Spleen (tissue), 11 donors: ENCODE results near the gene TBL1X. TPM values are rescaled to one million over a fixed set of nuclear protein-coding genes. Genes with fewer than 3 reads are reported as not detected.

ENCODE experiments used
- DNase-seq: peaks from one replicate; pipeline ENCODE4 v3.0.0-alpha.2; 2020
- H3K27ac ChIP-seq, 8 donors: fragments of 200-600 bp; sonication (generic) in 7 of 8; 1 replicate in 4 of 8; 2 replicates in 4 of 8; pipeline versions ENCODE4 v1.5.0 to v1.8.0; 2016 to 2021; ENCODE audit warnings: inconsistent platforms in 4 of 8, mild to moderate bottlenecking in 4 of 8, moderate library complexity in 1 of 8
- H3K27me3 ChIP-seq, 7 donors: fragments of 200-600 bp; sonication (generic) in 6 of 7; replicated peaks in 1 of 7; 1 replicate in 4 of 7; 2 replicates in 3 of 7; pipeline versions ENCODE4 v1.5.0 to v1.8.0; 2016 to 2021; ENCODE audit warnings: inconsistent platforms in 3 of 7, mild to moderate bottlenecking in 1 of 7
- H3K36me3 ChIP-seq, 6 donors: fragments of 200-600 bp; sonication (generic) in 5 of 6; 1 replicate in 4 of 6; 2 replicates in 2 of 6; pipeline versions ENCODE4 v1.5.0 to v1.8.0; 2016 to 2021; ENCODE audit warnings: inconsistent platforms in 2 of 6
- H3K4me1 ChIP-seq, 6 donors: fragments of 200-600 bp; sonication (generic) in 5 of 6; 1 replicate in 3 of 6; 2 replicates in 3 of 6; pipeline versions ENCODE4 v1.5.0 to v1.8.0; 2016 to 2021; ENCODE audit warnings: inconsistent platforms in 3 of 6
- H3K4me3 ChIP-seq, 8 donors: fragments of 200-600 bp; sonication (generic) in 7 of 8; 1 replicate in 4 of 8; 2 replicates in 4 of 8; pipeline versions ENCODE4 v1.5.0 to v1.8.0; 2016 to 2021; ENCODE audit warnings: inconsistent platforms in 4 of 8, mild to moderate bottlenecking in 4 of 8, moderate library complexity in 2 of 8
- H3K9me3 ChIP-seq, 8 donors: fragments of 200-600 bp; sonication (generic) in 7 of 8; 1 replicate in 4 of 8; 2 replicates in 4 of 8; pipeline versions ENCODE4 v1.5.0 to v1.8.0; 2016 to 2021; ENCODE audit warnings: inconsistent platforms in 4 of 8
- CTCF ChIP-seq, 11 experiments: fragments of 200-600 bp in 7 of 11; fragments of 450-650 bp in 4 of 11; sonication (generic) in 4 of 11; IDR thresholded peaks in 8 of 11; conservative IDR thresholded peaks in 3 of 11; 1 replicate in 7 of 11; 2 replicates in 4 of 11; pipeline versions ENCODE4 v1.4.0 to v1.8.0; 2016 to 2021; ENCODE audit warnings: antibody characterized with exemption in 11 of 11, inconsistent platforms in 4 of 11, mild to moderate bottlenecking in 1 of 11
- POLR2A ChIP-seq, 3 donors: fragments of 450-650 bp; IDR thresholded peaks; one replicate each; pipeline ENCODE4 v1.5.1; 2017; ENCODE audit warnings: antibody characterized with exemption in 3 of 3, mild to moderate bottlenecking in 1 of 3
- POLR2AphosphoS5 ChIP-seq, 3 donors: sonication (generic); formaldehyde crosslinking; IDR thresholded peaks; one replicate each; pipeline ENCODE4 v1.5.1; 2017; ENCODE audit warnings: antibody characterized with exemption in 3 of 3
- WGBS, 5 donors: extraction: QIAGEN DNeasy Blood & Tissue Kit in 3 of 5; methylation state at CpG; one replicate each; pipeline versions ENCODE4 v1.1.5 to v1.1.7; 2013 to 2018; 5-methylcytosine and 5-hydroxymethylcytosine counted together
- intact Hi-C: fragments of 100-400 bp; cut with DNase I; formaldehyde crosslinking; loops from one replicate; pipeline ENCODE4 v1.15.0; 2023; ENCODE audit warnings: low total_unique reads
- polyA plus RNA-seq, 3 donors: library from polyadenylated mRNA; stranded (reverse); fragments of 200-250 nt; gene quantifications; one replicate each; pipeline ENCODE4 v1.2.1, GENCODE V29; 2013
- total RNA-seq, 7 donors: library from RNA; depleted of rRNA in 3 of 7; stranded (reverse); fragments of >200 nt in 3 of 7; fragmentation: NEBNext Ultra II Directional in 4 of 7; extraction: Animal tissue kit (Norgen Biotek cat#: 25700) in 4 of 7; gene quantifications; one replicate each; pipeline versions ENCODE4 v1.1.0 to v1.2.1, GENCODE V29; 2016 to 2021
- donor health status: healthy with polysubstance abuse.
- donor health status: DM: no; HTN: no; CAD: no; lungs with moderate emphysema.
- donor health status: DM: no; HTN: no; CAD: no.
- donor health status: Bipolar disorder and iron deficiency.
- donor health status: healthy.
- donor health status: DM: no; HTN: no; CAD: no.
- donor health status: DM: yes; HTN: yes; CAD: no.

TBL1X gene
- total and polyA plus RNA-seq, 10 donors = 3.0 to 37.2 (median 21.4) TPM

DNA sequence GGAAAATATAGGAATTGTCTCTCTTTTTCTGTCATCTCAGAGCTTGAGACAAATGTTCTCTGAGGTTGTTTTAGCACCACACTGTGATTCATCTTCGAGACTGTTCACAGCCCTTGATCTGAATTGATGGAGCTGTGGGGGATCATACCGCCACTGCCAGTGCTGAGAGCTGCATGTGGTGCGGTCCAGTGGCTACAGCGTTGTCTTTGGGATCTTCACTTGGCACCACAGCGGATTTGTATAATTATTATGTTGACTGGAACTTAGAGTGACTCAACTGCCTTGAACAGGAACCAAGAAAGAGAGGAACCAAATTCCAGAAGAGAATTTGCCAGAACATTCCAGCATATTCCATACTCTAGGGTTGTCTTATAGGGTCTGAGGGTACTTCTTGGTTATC, 29.1 kb downstream of the TBL1X start:
- H3K27ac ChIP-seq = no peak overlapping the region
- no peak overlapping the region for H3K4me3 ChIP-seq
- TF ChIP-seq CTCF (IDR thresholded peaks at IDR 0.05 in 8 of 11, conservative IDR thresholded peaks at IDR 0.05 in 3 of 11) (no peak), POLR2AphosphoS5 (IDR thresholded peaks at IDR 0.05) (no peak), POLR2A (IDR thresholded peaks at IDR 0.05) (no peak)
- DNase-seq = no peak
- H3K9me3 ChIP-seq = no peaks in the 10 kb centered on the region
- intact Hi-C loops = no loop called here
- WGBS, 5 donors = 88 to 100% (median 94%) methylated on average over 5 of the region's 5 CpGs
- peaks cover 0 to 8% (median 0%) of the 10 kb centered on the region in 6 donors for H3K4me1 ChIP-seq
- no peaks in the 10 kb centered on the region for H3K27me3 ChIP-seq
- H3K36me3 ChIP-seq = peaks cover 0 to 7% (median 0%) of the 10 kb centered on the region in 6 donors

GRCh38 chrX:9494771-9495170, 29.9 kb downstream of the TBL1X start:
- H3K9me3 ChIP-seq = no peaks in the 10 kb centered on the region
- no peak overlapping the region for H3K27ac ChIP-seq
- peaks cover 0 to 7% (median 0%) of the 10 kb centered on the region in 6 donors for H3K36me3 ChIP-seq
- H3K4me3 ChIP-seq = no peak overlapping the region
- H3K4me1 ChIP-seq = peaks cover 0 to 8% (median 0%) of the 10 kb centered on the region in 6 donors
- no peak for DNase-seq
- intact Hi-C loops = no loop called here
- H3K27me3 ChIP-seq = no peaks in the 10 kb centered on the region
- WGBS, 5 donors = 55 to 68% (median 57%) methylated on average over 6 of the region's 6 CpGs
- no peak for TF ChIP-seq POLR2A (IDR thresholded peaks at IDR 0.05)
- TF ChIP-seq POLR2AphosphoS5 (IDR thresholded peaks at IDR 0.05) = no peak
- TF ChIP-seq CTCF (IDR thresholded peaks at IDR 0.05 in 8 of 11, conservative IDR thresholded peaks at IDR 0.05 in 3 of 11) = no peak

- DNase-seq = no peak
- peaks cover 0 to 7% (median 0%) of the 10 kb centered on the region in 6 donors for H3K36me3 ChIP-seq
- intact Hi-C loops = no loop called here
- TF ChIP-seq POLR2A (IDR thresholded peaks at IDR 0.05) (no peak), CTCF (IDR thresholded peaks at IDR 0.05 in 8 of 11, conservative IDR thresholded peaks at IDR 0.05 in 3 of 11) (no peak)
- peaks cover 0 to 8% (median 0%) of the 10 kb centered on the region in 6 donors for H3K4me1 ChIP-seq
- no peaks in the 10 kb centered on the region for H3K9me3 ChIP-seq
- 84 to 100% (median 94%) methylated on average over 9 to 10 of the region's 10 CpGs for WGBS, 5 donors
- no peak overlapping the region for H3K4me3 ChIP-seq
- H3K27me3 ChIP-seq = no peaks in the 10 kb centered on the region
- H3K27ac ChIP-seq = no peak overlapping the region
Observed at GRCh38 chrX:9495496-9495895, 30.6 kb downstream of the TBL1X start.

- intact Hi-C loops = no loop called here
- 65 to 92% (median 88%) methylated on average over 5 of the region's 5 CpGs for WGBS, 5 donors
- TF ChIP-seq CTCF (IDR thresholded peaks at IDR 0.05 in 8 of 11, conservative IDR thresholded peaks at IDR 0.05 in 3 of 11) = no peak
- no peak for TF ChIP-seq POLR2A (IDR thresholded peaks at IDR 0.05)
- TF ChIP-seq POLR2AphosphoS5 (IDR thresholded peaks at IDR 0.05) = no peak
Observed at GRCh38 chrX:9498236-9498635, 33.4 kb downstream of the TBL1X start.

More at GRCh38 chrX:9498236-9498635, 33.4 kb downstream of the TBL1X start:
- Histone ChIP-seq H3K4me3 (no peak overlapping the region), H3K9me3 (no peaks in the 10 kb centered on the region), H3K27ac (no peak overlapping the region), H3K4me1 (peaks cover 0 to 8% (median 0%) of the 10 kb centered on the region in 6 donors), H3K36me3 (peaks cover 0 to 23% (median 0%) of the 10 kb centered on the region in 6 donors), H3K27me3 (no peaks in the 10 kb centered on the region)
- no peak for DNase-seq
